GM18519 (cell line): ENCODE measurements around the gene GLIPR2.
"Not testable (repeated sequence)": the region's sequence is repeated elsewhere in the genome, so short reads cannot be mapped to it uniquely, and the experiment has no call there.

Experiments used
- ATAC-seq: cut with Tn5 transposase; IDR thresholded peaks from one replicate; pipeline ENCODE4 v1.9.1; 2021; ENCODE audit warnings: mild to moderate bottlenecking, moderate library complexity; ENCODE audit not compliant: unreplicated experiment, low FRiP score

GLIPR2 gene

DNA sequence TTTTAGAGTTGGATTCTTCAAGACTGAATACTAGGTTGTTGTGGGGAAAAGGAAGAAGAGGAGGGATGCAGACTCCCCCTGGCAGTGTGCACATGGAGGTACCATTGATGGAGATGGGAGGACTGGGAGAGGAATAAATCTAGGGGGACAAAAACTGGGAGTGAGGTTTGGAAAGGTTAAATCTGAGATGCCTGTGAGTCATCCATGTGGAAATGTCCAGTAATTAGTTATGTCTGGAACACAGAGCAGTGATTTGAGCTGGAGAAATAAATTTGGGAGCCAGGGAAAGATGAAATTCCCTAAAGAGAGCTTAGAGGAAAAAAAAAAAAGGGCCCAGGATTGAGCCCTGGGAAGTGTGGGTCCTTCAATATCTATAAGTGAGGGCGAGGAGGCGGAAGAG lies 24.7 kb downstream of the GLIPR2 start:
- ATAC-seq, result no peak

- no peak for ATAC-seq
Measured at GRCh38 chr9:36162211-36162738, 25.7 kb downstream of the GLIPR2 start.

DNA sequence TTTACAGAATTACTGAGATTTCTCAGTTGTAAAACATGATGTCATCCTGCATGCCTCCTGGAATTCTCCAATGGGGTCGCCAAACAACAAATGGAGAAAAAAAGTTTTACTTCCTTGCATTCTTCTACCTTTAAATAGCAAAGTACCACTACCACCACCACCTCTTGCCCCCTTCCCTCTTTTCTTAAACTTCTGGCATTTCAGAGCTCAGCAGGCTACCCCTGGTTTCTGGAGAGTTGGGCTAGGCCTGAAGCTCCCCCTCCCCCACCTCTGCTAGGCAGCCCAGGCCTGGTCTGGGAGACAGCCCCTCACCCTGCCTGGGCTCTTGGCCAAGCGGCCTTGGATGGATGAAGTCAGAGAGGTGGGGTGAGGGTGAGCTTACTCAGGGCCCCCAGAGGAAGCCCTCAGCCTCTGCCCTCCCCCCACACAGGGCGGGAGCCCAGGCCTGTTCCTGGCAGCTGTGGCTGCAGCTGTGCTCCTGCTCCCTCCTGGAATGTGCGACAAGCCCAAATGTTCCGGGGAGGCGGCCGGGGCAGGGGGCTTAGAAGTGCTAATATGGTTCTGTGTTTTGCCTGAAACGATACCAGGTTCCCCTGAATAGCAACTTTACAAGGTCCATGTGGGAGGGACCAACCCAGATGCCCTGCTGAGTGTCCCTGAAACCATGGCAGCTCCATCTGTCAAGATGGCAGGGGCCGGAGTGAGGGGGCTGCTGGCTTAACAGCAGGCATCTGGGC lies 26.7 kb downstream of the GLIPR2 start:
- ATAC-seq, result no peak

- ATAC-seq, result no peak
Measured at GRCh38 chr9:36163786-36164170, 27.2 kb downstream of the GLIPR2 start.

GRCh38 chr9:36164372-36164771 lies 27.8 kb downstream of the GLIPR2 start:
- ATAC-seq, result no peak

DNA sequence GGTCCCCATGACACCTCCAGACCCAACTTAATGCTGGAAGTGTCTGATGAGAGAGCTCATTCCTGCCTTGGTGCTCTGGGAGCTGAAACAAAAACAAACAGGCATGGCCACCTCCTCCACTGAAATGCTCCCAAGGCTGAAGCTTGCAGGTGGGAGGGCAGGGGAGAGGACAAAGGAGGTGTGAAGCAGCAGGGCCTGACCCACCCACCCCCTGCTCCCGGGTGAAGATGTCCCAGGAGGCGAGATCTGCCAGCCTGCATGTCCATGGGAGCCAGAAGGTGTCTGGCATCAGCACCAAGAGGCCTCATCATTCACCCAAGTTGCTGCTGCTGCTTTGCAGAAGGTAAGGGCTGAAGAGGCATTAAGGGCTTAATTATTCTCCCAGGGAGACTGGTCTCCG lies 28.5 kb downstream of the GLIPR2 start:
- ATAC-seq, result no peak

DNA sequence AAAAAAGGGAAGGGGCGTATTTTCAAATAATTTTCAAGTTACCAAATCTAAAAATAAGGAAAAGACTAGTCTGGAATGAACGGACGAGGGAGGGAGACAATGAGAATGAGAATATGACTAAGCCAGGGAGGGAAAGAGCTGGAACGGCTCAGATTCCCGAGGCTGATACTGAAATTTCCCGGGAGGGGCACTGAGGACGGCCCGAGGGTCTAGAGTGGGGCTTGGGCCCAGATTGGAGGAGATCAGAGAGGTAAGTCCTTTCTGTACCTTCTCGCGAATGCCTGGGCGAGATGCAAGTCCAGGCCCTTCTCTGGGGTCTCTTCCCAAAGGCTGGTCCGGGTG lies 29.3 kb downstream of the GLIPR2 start:
- no peak for ATAC-seq

DNA sequence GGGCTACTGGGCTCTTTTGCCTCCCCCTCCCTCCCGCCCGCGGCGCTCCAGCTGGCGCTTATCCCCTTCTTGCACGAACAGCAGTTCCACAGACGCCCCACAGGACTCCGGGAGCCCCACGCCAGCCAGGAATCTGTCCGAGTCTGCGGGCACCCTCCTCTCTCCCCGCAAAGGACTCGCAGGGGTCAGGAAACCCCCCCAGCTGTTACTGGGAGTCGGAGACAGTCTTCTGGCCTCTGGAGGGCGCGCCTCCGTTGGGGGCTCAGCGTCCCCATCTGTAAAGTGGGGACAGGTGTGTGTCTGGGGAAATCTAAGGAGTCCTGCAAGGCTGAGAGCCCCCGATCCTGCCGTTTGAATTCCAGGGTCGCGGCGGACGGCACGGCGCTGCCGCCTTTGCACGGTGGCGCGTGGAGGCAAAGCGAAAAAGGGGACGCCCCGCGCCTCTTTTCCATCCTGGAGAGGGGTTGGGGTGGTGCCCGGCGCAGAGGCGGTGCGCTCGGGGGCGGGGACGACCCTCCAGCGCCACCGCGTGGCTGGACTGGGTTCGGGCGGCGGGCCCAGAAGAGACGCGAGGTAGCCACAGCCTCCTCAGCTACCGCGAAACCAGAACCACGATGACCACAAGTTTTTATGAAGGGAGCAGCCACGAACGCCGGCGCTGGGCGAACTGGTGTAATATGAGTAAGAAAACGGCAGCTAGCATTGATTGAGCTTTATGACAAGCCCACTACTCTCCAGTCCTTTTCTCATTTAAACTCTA lies 29.8 kb downstream of the GLIPR2 start:
- no peak for ATAC-seq

GRCh38 chr9:36169166-36169565 lies 32.6 kb downstream of the GLIPR2 start, which contains the start of gene CCIN:
TSS of gene CCIN (plus strand) at chr9:36169388. CDS start at chr9:36169503, 115 bp downstream.
- no peak for ATAC-seq

DNA sequence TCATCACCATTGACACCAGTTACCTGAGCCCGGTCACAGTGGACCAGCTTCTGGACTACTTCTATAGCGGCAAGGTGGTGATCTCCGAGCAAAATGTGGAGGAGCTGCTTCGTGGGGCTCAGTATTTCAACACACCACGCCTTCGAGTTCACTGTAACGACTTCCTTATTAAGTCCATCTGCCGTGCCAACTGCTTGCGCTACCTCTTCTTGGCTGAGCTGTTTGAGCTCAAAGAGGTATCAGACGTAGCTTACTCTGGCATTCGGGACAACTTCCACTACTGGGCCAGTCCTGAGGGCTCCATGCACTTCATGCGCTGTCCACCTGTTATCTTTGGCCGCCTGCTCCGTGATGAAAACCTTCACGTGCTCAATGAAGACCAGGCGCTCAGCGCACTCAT lies 33.2 kb downstream of the GLIPR2 start:
- ATAC-seq, result no peak

GRCh38 chr9:36170531-36170930 lies 34.0 kb downstream of the GLIPR2 start:
- no peak for ATAC-seq

DNA sequence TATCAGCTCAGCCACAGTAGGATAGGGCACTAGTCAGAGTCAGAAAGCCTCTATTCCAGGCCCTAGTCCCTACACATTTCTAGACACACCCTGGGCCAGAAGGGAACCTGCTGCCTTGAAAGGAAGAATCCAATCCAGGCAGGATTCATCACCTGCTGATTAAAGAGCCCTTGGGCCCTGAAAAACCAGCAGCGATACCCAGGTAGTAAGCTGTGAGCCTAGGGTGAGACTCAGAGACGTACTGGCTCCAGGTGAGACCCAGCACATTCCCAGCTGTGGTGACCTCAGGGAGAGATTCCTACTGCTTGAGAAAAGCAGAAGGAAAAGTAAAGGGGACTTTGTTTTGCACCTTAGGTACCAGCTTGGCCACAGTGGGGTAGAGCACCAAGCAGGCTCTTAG lies 37.3 kb downstream of the GLIPR2 start:
- ATAC-seq, result no peak

- no peak for ATAC-seq
Measured at GRCh38 chr9:36174271-36174670, 37.7 kb downstream of the GLIPR2 start.

DNA sequence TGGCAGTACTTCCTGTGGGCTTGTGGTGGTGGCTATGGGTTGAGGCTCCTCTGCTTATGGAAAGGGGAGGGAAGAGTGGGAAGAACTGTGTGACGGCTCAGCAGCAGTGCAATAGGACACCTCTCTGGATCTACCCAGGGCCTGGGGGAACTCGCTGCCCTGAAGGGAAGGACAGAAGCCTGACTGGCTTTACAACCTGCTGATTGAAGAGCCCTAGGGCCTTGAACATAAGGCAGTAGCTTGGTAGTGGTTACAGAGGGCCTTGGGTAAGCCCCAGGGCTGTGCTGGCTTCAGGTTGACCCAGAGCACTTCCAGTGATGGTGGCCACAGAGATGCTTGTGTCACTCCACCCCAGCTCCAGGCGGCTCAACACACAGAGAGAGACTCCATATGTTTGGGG lies 38.2 kb downstream of the GLIPR2 start:
- no peak for ATAC-seq

GRCh38 chr9:36175209-36175608 lies 38.7 kb downstream of the GLIPR2 start:
- ATAC-seq, result not testable (repeated sequence)

DNA sequence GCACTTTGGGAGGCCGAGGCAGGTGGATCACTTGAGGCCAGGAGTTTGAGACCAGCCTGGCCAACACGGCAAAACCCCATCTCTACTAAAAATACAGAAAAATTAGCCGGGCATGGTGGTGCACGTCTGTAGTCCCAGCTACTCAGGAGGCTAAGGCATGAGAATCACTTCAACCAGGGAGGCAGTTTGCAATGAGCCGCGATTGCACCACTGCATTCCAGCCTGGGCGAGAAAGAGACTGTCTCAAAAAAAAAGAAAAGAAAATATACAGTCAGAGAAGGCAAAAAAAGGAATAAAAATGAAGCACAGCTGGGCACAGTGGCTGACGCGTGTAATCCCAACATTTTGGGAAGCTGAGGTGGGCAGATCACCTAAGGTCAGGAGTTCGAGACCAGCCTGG lies 40.0 kb downstream of the GLIPR2 start:
- not testable (repeated sequence) for ATAC-seq

GRCh38 chr9:36177571-36177970 lies 41.0 kb downstream of the GLIPR2 start:
- no peak for ATAC-seq

GRCh38 chr9:36180243-36180642 lies 43.7 kb downstream of the GLIPR2 start:
- ATAC-seq, result not testable (repeated sequence)

GRCh38 chr9:36187414-36187813 lies 50.9 kb downstream of the GLIPR2 start:
- no peak for ATAC-seq

GRCh38 chr9:36188212-36188611 lies 51.7 kb downstream of the GLIPR2 start:
- no peak for ATAC-seq

GRCh38 chr9:36189976-36190375 lies 53.4 kb downstream of the GLIPR2 start:
- no peak for ATAC-seq
